GM18505 (cell line): Measurements from ENCODE around the gene GOLIM4.
"Not testable (repeated sequence)": the region's sequence is repeated elsewhere in the genome, so short reads cannot be mapped to it uniquely, and the experiment has no call there.

Source experiments
- ATAC-seq: cut with Tn5 transposase; IDR thresholded peaks from one replicate; pipeline ENCODE4 v1.9.1; 2021; ENCODE audit not compliant: unreplicated experiment
- POLR2A ChIP-seq: IDR thresholded peaks from 4 replicates; pipeline ENCODE4 v1.6.1; 2011; ENCODE audit warnings: borderline replicate concordance; ENCODE audit not compliant: insufficient read depth, insufficient read length; ENCODE audit errors: extremely low read depth

Gene GOLIM4

DNA sequence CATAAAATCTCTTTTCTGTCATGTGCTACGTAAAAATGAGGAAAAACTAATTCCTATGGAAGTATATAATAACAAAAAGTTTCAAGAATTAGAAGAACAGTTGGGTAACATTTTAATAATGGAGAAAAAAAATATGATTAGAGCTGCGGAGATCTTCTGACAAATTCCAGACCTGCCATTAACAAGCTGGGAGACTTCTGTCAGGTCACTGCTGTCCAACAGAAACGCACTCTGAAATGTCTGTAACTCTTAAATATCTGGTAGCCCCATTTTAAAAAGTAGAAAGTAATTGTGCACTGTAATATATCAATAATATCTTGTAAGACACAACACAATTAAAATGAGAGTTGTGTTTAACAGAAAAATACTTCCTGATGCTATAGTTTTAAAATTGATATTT lies 15.7 kb downstream of the GOLIM4 start:
- no peak for TF ChIP-seq POLR2A

DNA sequence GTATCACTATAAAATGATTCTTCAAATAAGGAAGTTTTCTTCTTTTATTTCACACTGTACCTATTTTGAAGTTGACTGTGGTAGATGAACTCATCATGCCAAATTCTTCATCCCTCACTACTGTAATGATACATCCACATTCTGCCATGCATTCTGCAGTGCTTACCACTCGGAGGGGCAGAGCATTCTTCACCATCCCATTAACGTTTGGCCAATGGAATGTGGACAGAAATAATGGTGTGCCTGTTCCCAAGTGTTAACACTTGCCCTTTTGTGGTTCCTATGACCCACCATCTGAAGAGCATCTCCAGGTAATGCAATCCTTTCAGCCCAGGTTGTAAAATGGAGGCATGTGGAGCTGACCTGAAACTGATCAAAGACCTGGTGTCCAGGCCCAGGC lies 18.6 kb downstream of the GOLIM4 start:
- TF ChIP-seq POLR2A, result no peak
- no peak for ATAC-seq

More for the DNA sequence above, 15.7 kb downstream of the GOLIM4 start:
- ATAC-seq, result no peak

DNA sequence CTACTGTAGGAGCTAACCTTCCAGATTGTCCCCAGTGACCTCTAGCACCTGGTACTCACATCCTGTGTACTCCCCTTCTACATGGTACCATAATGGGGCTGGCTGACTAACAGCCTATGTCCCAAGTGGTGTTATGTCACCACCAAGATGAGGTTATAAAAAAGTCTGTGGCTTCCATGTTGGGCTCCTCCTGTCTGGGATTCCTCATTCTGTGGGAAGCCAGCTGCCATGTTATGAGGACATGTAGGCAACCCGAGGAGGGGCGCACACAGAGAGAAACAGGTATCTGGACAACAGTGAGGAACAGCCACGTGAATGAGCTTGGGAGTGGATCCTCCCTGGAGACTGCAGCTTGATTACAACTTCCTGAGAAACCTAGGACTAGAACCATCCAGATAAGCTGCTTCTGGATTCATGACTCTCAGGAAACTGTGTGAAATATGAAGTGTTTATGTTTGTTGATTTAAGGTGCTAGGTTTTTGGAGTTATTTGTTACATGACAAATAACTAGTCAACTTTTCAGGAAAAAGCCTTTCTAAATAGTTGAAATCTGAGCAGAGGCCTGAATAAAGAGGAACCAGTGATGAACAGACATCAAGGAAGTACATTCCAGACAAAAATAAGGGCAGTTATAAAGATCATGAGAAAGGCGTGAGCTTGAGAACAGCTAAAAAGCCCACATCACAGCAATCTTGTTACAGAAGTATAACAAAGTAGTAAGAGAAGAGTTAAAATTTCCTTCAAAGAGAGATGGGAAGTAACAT lies 21.7 kb downstream of the GOLIM4 start:
- no peak for TF ChIP-seq POLR2A
- ATAC-seq, result no peak

DNA sequence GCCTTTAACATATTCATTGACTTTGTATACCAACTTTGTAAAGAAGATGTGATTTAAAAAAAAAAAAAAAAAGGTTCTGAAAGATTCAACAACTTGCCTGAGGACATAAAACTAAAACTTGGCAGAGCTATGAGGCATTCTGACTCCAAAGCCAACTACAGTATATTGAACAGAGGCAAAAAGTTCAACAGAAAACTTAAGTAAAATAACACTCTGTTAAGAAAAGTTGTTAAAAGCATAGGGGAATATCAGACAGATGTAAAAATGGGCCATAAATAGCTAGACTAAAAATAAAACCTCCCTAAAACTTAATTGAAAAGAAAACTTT lies 23.4 kb downstream of the GOLIM4 start:
- ATAC-seq, result no peak
- no peak for TF ChIP-seq POLR2A

DNA sequence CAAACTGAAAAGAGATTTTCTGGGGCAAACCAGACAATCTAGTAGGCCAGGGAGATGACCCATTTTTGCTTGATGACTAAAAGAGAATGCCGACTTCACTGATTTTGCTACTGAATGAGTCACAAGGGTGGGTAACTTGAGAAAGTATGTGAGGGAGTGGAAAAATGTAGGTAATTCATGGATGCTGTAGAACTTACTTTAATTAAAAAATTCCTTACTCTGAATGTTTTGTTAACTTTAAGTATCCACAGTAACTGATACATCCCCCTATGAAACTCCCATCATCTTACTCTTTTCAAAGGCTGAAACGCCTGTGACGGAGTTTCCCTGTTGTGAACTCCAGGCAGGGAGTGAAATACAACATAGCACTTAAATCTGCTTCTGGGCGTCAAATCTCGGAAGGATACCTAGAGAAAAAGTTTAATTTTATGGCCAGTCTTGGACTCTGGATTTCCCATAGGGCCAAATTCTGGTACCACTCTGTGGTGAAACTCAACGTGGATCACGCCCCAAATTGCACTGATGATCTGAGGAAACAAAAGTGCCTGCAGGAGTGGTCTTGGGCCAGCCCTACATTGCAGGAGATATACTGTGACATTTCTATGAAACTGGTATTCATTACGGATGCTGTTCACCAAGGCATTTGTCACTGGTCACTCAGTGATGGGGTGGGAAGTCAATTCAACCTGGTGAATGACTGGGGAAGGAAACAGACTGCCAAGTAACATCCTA lies 24.0 kb downstream of the GOLIM4 start:
- TF ChIP-seq POLR2A, result no peak
- no peak for ATAC-seq

DNA sequence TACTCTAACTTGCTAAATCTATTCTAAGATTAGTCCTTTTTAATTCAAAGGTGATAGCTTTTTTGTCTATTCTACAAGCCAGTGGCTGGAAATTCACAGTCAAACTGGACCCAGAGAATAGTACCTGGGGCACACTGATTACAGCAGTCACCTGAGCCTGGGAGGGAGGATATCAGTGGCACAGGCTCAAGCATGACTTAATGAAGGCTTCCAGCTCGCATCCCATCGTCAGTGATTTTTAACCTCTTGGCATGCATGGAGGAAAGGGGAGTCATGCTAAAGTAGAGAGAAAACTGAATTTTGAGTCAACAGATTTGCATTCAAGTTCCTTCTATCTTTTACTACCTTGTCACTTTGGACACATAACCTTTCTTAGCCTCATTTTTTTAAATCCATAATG lies 24.8 kb downstream of the GOLIM4 start:
- TF ChIP-seq POLR2A, result no peak
- no peak for ATAC-seq

DNA sequence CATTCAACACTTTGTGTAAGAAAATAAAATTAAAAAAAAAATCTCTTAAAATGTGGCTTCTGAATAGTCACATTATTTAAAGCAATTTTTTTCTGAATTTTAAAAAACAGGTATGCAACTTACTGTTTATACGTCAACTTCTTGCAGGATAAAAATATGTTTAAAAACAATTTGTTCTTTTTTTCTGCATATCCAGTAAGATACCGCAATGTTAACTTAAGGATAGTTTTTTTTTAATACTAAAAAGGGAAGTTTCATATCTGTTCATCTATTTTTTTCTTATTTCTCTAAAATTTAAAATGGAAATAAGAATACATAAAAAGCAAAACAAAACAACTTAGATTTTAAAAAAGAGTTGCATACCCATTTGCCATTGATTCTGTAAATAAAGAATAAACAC lies 27.4 kb downstream of the GOLIM4 start:
- no peak for ATAC-seq
- TF ChIP-seq POLR2A, result no peak

DNA sequence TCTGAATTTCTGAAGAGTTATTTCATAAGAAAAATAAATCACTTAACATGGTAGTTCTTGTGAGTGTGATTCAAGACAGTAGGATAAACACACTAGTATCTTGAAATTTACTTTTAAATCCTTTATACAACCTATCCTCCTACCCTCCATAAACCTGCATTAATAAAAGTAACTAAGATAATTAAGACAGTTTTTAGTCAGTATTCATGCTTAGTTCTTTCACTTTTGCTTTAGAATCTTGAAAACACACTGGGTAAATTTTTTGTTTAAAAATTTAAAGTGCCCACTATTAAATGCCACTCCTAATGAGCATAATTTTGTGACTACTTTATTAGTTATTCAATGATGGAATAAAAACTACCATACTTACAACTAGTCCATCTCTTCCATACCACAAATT lies 28.8 kb downstream of the GOLIM4 start:
- TF ChIP-seq POLR2A, result no peak
- ATAC-seq, result no peak

DNA sequence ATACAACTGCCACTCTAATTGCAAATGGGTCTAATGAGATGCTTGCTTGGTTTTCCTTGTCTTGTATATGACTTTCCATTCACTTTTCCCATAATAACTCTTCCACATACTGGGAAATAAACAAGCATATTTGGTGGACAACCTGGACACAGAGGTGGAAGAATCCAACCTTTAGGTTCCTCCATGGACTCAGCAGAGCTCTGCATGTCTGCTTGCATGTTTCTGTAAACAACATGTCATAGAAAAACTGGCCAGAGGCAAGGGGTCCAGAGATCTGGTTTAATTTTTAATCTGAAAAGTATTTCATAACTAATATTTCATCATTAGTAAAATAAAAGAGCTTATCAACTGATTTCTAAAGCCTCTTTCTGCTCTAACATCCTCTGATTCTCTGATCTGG lies 30.2 kb downstream of the GOLIM4 start:
- no peak for ATAC-seq
- TF ChIP-seq POLR2A, result no peak

DNA sequence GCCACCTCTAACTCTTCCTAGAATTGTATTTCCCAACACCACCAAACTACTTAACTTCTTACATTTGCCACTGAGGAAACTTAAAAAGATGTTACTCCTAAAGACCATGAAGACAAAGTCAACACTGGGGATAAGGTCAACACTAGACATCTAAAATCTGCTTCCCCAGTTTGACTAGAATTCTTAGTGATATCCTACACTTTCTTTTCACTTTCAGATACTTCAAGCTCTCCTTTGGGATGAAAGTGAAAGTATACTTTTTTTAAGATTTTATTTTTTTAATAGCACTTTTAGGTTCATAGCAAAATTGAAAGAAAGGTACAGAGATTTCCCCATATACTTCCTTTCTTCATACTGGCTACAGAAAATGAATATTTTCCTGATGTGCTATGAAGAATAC lies 32.6 kb downstream of the GOLIM4 start:
- ATAC-seq, result no peak
- no peak for TF ChIP-seq POLR2A

DNA sequence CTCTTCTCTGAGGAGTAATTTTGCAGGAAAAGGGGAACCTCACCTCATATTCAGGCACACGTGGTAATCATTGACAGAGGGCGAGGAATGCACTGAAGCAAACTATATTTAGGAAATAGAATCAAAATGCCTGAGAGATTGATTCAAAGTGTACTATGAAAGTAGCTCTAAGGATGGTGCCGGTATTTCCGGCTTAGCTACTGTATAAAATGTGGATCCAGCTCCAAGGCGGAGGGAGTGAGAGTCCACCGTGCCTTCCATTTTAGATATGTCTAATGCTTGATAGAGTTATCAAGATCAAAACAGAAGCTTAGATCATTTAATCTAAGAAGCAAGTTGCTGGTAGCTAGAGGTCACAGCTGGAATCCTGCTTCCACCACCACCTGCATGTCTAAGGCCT lies 33.0 kb downstream of the GOLIM4 start:
- no peak for TF ChIP-seq POLR2A
- ATAC-seq, result no peak

DNA sequence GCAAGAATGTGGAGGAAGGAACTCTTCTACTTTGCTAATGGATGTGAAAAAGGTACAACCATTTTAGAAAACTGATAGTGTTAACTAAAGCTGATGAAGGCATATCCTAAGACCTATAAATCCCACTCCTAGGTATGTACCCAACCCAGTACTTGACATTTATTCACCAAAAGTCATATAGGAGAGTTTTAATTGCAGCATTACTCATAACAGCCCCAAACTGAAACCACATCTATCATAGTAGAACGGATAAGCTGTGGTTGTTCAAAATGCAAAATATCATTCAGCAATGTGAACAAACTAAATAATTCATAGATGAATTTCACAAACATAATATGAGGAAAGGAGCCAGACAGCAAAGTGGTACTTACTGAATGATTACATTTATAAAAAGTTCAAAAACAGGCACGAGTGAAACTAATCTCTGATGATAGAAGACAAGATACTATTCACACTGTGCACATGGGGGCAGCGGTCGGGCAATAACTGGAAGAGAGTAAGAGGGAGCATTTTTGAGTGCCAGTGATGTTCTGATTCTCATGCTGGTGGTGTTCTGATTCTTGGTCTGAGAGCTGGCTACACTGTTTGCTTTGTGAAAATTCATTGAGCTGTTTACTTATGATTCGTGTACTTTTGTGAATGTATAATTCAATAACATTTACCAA lies 34.3 kb downstream of the GOLIM4 start:
- TF ChIP-seq POLR2A, result no peak
- ATAC-seq, result peak; percentile 92

DNA sequence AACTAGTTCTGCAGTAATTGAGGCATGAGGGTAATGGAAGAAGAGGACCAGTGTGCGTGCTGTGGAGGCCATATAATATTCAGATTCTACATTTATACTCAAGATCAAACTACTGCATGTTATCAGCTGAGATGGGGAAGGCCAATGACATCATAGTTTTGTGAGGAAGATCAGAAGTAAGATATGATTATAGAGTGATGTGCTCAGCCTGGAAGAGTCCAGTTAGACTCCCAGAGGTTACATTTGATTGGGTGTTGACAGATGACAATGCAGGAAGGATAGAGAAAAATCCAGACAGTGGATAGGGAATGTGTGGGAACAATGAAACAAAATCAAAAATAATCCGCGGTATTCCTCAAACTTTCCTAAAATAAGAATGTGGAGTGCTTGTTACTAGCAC lies 35.4 kb downstream of the GOLIM4 start:
- ATAC-seq, result no peak
- no peak for TF ChIP-seq POLR2A

DNA sequence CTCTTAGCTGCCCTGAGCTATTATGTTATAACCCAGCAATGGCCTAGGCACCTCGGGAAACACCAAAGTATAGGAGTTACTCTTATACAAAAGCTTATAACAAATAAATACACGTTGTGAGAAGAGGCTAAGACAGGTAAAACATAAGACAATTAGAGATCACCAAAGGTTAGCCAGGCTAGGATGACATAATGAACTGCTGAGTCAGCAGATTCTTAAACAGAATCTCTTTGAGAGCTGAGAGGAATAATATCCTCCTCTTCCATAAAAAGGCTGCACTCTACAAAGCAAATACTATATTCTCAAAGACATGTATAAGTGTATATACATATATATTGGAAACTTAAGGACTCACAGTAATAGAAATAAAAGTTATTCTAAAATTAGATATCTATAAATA lies 37.2 kb downstream of the GOLIM4 start:
- no peak for ATAC-seq
- TF ChIP-seq POLR2A, result no peak

DNA sequence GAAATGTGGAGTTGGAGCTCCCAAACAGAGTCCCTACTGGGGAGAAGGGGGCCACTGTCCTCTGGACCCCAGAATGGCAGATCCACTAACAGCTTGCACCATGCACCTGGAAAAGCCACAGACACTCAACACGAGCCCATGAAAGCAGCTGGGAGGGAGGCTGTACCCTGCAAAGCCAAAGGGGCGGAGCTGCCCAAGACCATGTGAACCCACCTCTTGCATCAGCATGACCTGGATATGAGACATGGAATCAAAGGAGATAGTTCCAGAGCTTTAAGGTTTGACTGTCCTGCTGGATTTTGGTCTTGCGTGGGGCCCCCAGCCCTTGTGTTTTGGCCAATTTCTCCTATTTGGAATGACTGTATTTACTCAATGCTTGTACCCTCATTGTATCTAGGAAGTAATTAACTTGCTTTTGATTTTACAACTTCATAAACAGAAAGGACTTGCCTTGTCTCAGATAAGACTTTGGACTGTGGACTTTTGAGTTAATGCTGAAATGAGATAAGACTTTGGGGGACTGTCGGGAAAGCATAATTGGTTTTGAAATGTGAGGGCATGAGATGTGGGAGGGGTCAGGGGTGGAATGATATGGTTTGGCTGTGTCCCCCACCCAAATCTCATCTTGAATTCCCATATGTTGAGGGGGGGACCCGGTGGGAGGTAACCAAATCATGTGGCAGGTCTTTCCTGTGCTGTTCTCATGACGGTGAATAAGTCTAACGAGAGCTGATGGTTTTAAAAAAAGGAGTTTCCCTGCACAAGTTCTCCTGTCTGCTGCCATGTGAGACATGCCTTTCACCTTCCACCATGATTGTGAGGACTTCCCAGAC lies 39.1 kb downstream of the GOLIM4 start:
- ATAC-seq, result not testable (repeated sequence)
